ENCODE results near the gene C7orf33. TPM values are rescaled to one million over a fixed set of nuclear protein-coding genes. Genes with fewer than 3 reads are reported as not detected.

C7orf33 gene
- total and polyA plus RNA-seq, 2 of the 13 experiments (the other 11 are each of a cell fraction or from before 2014, with no cell fraction given), result not detected

DNA sequence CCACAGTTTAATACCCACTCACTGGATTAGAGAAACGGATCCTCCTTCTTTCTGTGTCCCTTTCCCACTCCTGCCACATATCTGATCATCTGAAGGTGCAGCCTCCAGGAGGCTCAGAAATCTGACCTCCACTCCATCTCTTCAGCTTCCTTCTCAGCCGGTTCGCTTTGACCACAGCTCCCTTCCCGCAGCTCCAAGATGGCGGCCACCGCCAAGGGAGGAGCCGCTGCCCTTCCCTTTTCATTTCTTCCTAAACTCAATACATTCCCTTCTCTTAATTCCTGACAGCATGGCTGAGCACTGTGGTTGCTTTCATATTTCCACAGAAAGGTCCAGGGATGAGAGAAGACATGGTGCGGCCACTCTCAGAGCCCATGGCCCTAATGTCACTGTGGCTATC is 43.7 kb upstream of the C7orf33 start:
- no peak for FAIRE-seq
- no peak overlapping the region for H3K4me2 ChIP-seq (ENCODE audit: low read depth, low read length)
- no peaks in the 10 kb centered on the region for H3K79me2 ChIP-seq (ENCODE audit: insufficient read depth, low read length)
- BruUV-seq (replicated peaks), result no TSS peak
- intact Hi-C loops (cut with micrococcal nuclease; ENCODE audit: unreplicated experiment) (no loop called here), in situ Hi-C loops (cut with HindIII; ENCODE audit: extremely low pct_ligation_motif_present, low pct_unique_long_range_greater_than_20kb) (no loop called here)
- H2AFZ ChIP-seq (ENCODE audit: low read length), result no peak overlapping the region
- H3K9me3 ChIP-seq (ENCODE audit: low read length), result no peaks in the 10 kb centered on the region
- 85% methylated on average over 8 of the region's 8 CpGs for WGBS (ENCODE audit: low lambda C conversion rate)
- H3K36me3 ChIP-seq (replicated peaks in 1 of 2; ENCODE audit: control insufficient read depth in 1 of 2, insufficient read depth in 2 of 2, low read length in 2 of 2), result no peaks in the 10 kb centered on the region
- no peak overlapping the region for H3K4me3 ChIP-seq (replicated peaks in 1 of 3; ENCODE audit: insufficient read depth in 1 of 3, low read depth in 2 of 3, low read length in 3 of 3)
- H3K9ac ChIP-seq (ENCODE audit: insufficient read depth, low read depth, low read length), result no peak overlapping the region
- CTCF ChIA-PET (ENCODE audit: low intra/inter-chr PET ratio, low total read pairs), result no interaction called here
- POLR2A ChIA-PET, result no interaction called here
- H3K27ac ChIP-seq (ENCODE audit: extremely low read length, insufficient read depth, low read length), result no peak overlapping the region
- H3K4me1 ChIP-seq (ENCODE audit: insufficient read depth, low read length), result no peaks in the 10 kb centered on the region
- no peak for TF ChIP-seq RNF2 (conservative IDR thresholded peaks at IDR 0.05; ENCODE audit: low read depth)
- no peak for TF ChIP-seq HMGA1 (CRISPR knock-in tag; conservative IDR thresholded peaks at IDR 0.05)
- TF ChIP-seq TAF15 (IDR thresholded peaks at IDR 0.05; ENCODE audit: low read depth, low read length, poor library complexity, severe bottlenecking), result no peak
- TF ChIP-seq MZF1 (CRISPR knock-in tag; IDR thresholded peaks at IDR 0.05; ENCODE audit: borderline replicate concordance), result no peak
- no peak for TF ChIP-seq ZNF256 (CRISPR knock-in tag; conservative IDR thresholded peaks at IDR 0.05)
- no peak for TF ChIP-seq ZNF879 (CRISPR knock-in tag; IDR thresholded peaks at IDR 0.05)
- TF ChIP-seq ZC3H13 (CRISPR knock-in tag; IDR thresholded peaks at IDR 0.05), result no peak
- no peak for TF ChIP-seq TMF1 (CRISPR knock-in tag; IDR thresholded peaks at IDR 0.05; ENCODE audit: low read depth)
- no peak for DNase-seq (ENCODE audit: low spot score)
- 0 out of 5 replicates have a peak, but pooled peaks cover 0 to 2% of the 10 kb centered on the region in 2 experiments for H3K27me3 ChIP-seq (ENCODE audit: control insufficient read depth in 1 of 2, insufficient read depth in 2 of 2, low read length in 2 of 2)
- no peaks in the 10 kb centered on the region for H4K20me1 ChIP-seq (ENCODE audit: insufficient read depth, low read length)
- no peak for ATAC-seq

GRCh38 chr7:148547951-148548350 is 42.6 kb upstream of the C7orf33 start:
- Histone ChIP-seq H3K4me2 (ENCODE audit: low read depth, low read length) (no peak overlapping the region), H3K79me2 (ENCODE audit: insufficient read depth, low read length) (no peaks in the 10 kb centered on the region), H3K9ac (ENCODE audit: insufficient read depth, low read depth, low read length) (no peak overlapping the region), H3K4me1 (ENCODE audit: insufficient read depth, low read length) (no peaks in the 10 kb centered on the region), H2AFZ (ENCODE audit: low read length) (no peak overlapping the region), H3K9me3 (ENCODE audit: low read length) (no peaks in the 10 kb centered on the region), H3K27ac (ENCODE audit: extremely low read length, insufficient read depth, low read length) (no peak overlapping the region), H3K36me3 (replicated peaks in 1 of 2; ENCODE audit: control insufficient read depth in 1 of 2, insufficient read depth in 2 of 2, low read length in 2 of 2) (no peaks in the 10 kb centered on the region), H3K4me3 (replicated peaks in 1 of 3; ENCODE audit: insufficient read depth in 1 of 3, low read depth in 2 of 3, low read length in 3 of 3) (no peak overlapping the region), H4K20me1 (ENCODE audit: insufficient read depth, low read length) (no peaks in the 10 kb centered on the region), H3K27me3 (ENCODE audit: control insufficient read depth in 1 of 2, insufficient read depth in 2 of 2, low read length in 2 of 2) (no peaks in the 10 kb centered on the region)
- DNase-seq (ENCODE audit: low spot score) (no peak), ATAC-seq (no peak), FAIRE-seq (no peak)
- 39% methylated on average over 5 of the region's 5 CpGs for whole genome bisulfite sequencing (ENCODE audit: low lambda C conversion rate)
- BruUV-seq (replicated peaks), result no TSS peak
- in situ Hi-C loops (cut with HindIII; ENCODE audit: extremely low pct_ligation_motif_present, low pct_unique_long_range_greater_than_20kb) (no loop called here), intact Hi-C loops (cut with micrococcal nuclease; ENCODE audit: unreplicated experiment) (no loop called here)
- ChIA-PET POLR2A (no interaction called here), CTCF (ENCODE audit: low intra/inter-chr PET ratio, low total read pairs) (no interaction called here)
- TF ChIP-seq, protein P1, sequence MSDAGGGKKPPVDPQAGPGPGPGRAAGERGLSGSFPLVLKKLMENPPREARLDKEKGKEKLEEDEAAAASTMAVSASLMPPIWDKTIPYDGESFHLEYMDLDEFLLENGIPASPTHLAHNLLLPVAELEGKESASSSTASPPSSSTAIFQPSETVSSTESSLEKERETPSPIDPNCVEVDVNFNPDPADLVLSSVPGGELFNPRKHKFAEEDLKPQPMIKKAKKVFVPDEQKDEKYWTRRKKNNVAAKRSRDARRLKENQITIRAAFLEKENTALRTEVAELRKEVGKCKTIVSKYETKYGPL (CRISPR knock-in tag; IDR thresholded peaks at IDR 0.05), result no peak
- TF ChIP-seq ZNF230 (CRISPR knock-in tag; IDR thresholded peaks at IDR 0.05) (no peak), ZNF20 (CRISPR knock-in tag; IDR thresholded peaks at IDR 0.05) (no peak), ZNF660 (CRISPR knock-in tag; IDR thresholded peaks at IDR 0.05; ENCODE audit: borderline replicate concordance, low read depth) (no peak), MED13 (CRISPR knock-in tag; IDR thresholded peaks at IDR 0.05) (no peak), ZNF207 (IDR thresholded peaks at IDR 0.05; ENCODE audit: borderline replicate concordance) (no peak)
